HG03175 (cell line): ENCODE measurements around the gene DGUOK.

Experiments used
- ATAC-seq: cut with Tn5 transposase; IDR thresholded peaks from one replicate; pipeline ENCODE4 v1.9.1; 2021; ENCODE audit warnings: mild to moderate bottlenecking, moderate library complexity; ENCODE audit not compliant: unreplicated experiment

Gene DGUOK

GRCh38 chr2:73946215-73946614 is 19.5 kb downstream of the DGUOK start:
- no peak for ATAC-seq

GRCh38 chr2:73946666-73947065 is 20.0 kb downstream of the DGUOK start:
- no peak for ATAC-seq

GRCh38 chr2:73947412-73948018 is 20.8 kb downstream of the DGUOK start:
- no peak for ATAC-seq

- ATAC-seq, result no peak
These were observed 23.1 kb downstream of the DGUOK start for GRCh38 chr2:73949802-73950201.

- no peak for ATAC-seq
These were observed 26.1 kb downstream of the DGUOK start for GRCh38 chr2:73952499-73953446.

- no peak for ATAC-seq
These were observed 29.7 kb downstream of the DGUOK start for GRCh38 chr2:73956218-73956865.

GRCh38 chr2:73961274-73961673 is 34.6 kb downstream of the DGUOK start:
- no peak for ATAC-seq

GRCh38 chr2:73961823-73962615 is 35.3 kb downstream of the DGUOK start:
- no peak for ATAC-seq

GRCh38 chr2:73962798-73963197 is 36.1 kb downstream of the DGUOK start:
- no peak for ATAC-seq

- ATAC-seq, result peak; percentile 63
These were observed 36.9 kb downstream of the DGUOK start for GRCh38 chr2:73963385-73964120.

- ATAC-seq, result no peak
These were observed 37.5 kb downstream of the DGUOK start for GRCh38 chr2:73964223-73964622.

- ATAC-seq, result no peak
These were observed 38.4 kb downstream of the DGUOK start for GRCh38 chr2:73965053-73965452.

GRCh38 chr2:73968357-73968937 is 41.8 kb downstream of the DGUOK start:
- no peak for ATAC-seq

- no peak for ATAC-seq
These were observed 42.7 kb downstream of the DGUOK start for GRCh38 chr2:73969356-73969755.

GRCh38 chr2:73970141-73970803 is 43.6 kb downstream of the DGUOK start:
- ATAC-seq, result no peak

GRCh38 chr2:73970850-73971471 is 44.3 kb downstream of the DGUOK start:
- peak; percentile 82 for ATAC-seq

- no peak for ATAC-seq
These were observed 45.0 kb downstream of the DGUOK start for GRCh38 chr2:73971722-73972121.

- no peak for ATAC-seq
These were observed 46.2 kb downstream of the DGUOK start for GRCh38 chr2:73972846-73973245.

- no peak for ATAC-seq
These were observed 49.1 kb downstream of the DGUOK start for GRCh38 chr2:73975731-73976130.
